WTC11 (cell line): ENCODE results near the gene FGFR1OP2.

Source experiments
- FOXJ3 ChIP-seq: sonication (generic); formaldehyde crosslinking; IDR thresholded peaks from 2 replicates; pipeline ENCODE4 v1.9.0; 2021; ENCODE audit warnings: missing genetic modification reagents, mild to moderate bottlenecking, borderline replicate concordance
- TF ChIP-seq, protein P1 (sequence below): sonication (generic); formaldehyde crosslinking; IDR thresholded peaks from 2 replicates; pipeline ENCODE4 v1.8.0; 2022; ENCODE audit warnings: mild to moderate bottlenecking, missing genetic modification reagents

DNA sequence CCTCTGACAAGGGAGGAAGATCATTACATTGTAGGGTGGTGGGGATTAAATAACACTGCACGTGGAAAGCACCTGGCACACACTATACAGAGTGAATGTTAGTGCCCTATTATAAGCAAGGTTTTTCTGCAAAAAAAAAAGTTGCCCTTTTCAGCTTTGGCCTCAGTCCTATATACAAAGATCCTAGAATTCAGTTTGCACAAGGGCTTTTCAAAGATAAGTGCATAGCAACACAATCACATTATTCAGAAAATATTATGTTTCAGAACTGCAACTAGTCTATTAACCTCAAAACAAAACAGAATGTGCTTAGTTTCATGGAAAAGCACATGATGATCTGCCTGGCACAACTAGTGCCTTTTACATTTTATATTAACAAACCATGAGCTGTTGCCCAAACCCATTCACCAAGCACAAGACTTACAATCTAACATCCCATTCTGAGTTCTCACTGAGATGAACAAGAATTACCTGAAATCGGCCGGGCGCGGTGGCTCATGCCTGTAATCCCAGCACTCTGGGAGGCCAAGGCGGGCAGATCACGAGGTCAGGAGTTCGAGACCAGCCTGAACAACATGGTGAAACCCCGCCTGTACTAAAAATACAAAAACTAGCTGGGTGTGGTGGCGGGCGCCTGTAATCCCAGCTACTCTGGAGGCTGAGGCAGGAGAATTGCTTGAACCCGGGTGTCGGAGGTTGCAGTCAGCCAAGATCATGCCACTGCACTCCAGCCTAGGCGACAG is 74.1 kb downstream of the FGFR1OP2 start:
- TF ChIP-seq, protein P1, sequence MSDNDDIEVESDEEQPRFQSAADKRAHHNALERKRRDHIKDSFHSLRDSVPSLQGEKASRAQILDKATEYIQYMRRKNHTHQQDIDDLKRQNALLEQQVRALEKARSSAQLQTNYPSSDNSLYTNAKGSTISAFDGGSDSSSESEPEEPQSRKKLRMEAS (CRISPR knock-in tag): no peak
- no peak for TF ChIP-seq FOXJ3 (CRISPR knock-in tag)
